ENCODE results near the gene CDHR5. TPM values are rescaled to one million over a fixed set of nuclear protein-coding genes. Genes with fewer than 3 reads are reported as not detected.
A peak's percentile ranks its signal among the peaks of the same experiment; 100 is the strongest.

CDHR5 gene
- total RNA-seq, 2 donors from 2014 or later, result 0.13 to 0.27 TPM

DNA sequence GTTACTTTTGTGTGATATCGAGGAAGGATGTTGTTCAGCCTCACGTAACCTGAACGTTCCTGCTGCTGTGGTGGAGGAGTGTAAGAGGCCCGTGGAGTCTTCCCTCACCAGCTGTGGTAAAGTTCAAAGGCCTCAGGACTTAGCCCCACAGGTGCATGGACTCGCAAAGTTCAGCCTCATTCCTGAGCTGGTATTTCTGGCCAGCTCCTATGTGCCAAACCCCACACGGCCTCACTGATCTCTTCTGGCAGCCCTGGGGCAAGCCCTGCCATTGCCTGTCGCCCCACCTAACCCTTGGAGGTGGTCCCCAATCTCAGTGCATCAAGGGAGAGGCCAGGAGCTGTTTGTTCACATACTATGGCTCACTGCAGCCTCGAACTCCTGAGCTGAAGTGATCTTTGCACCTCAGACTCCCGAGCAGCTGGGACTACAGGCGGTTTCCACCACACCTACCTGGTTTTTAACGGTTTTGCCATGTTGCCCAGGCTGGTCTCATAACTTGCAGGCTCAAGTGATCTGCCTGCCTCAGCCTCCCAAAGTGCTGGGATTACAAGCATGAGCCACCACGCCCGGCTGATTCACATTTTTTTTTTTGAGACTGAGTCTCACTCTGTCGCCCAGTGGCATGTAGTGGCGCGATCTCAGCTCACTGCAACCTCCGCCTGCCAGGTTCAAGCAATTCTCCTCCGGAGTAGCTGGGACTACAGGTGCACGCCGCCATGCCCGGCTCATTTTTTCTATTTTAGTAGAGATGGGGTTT is 46.3 kb downstream of the CDHR5 start:
- no peak for DNase-seq
- no peak overlapping the region for H3K27ac ChIP-seq (ENCODE audit: low read depth, low read length)
- peaks cover 15% of the 10 kb centered on the region for H3K36me3 Mint-ChIP-seq (ENCODE audit: low read depth)
- H3K27ac Mint-ChIP-seq, result peak overlapping the region; percentile 17
- no peak overlapping the region for H3K9ac ChIP-seq (ENCODE audit: extremely low read depth, low read length, poor library complexity, severe bottlenecking)
- WGBS, 2 experiments (ENCODE audit: insufficient coverage in 1 of 2, insufficient read length in 1 of 2), result 92 to 97% methylated on average over 16 to 21 of the region's 21 CpGs
- peaks cover 26% of the 10 kb centered on the region for H3K4me1 ChIP-seq (ENCODE audit: control insufficient read depth, insufficient read depth, low read length)
- H3K36me3 ChIP-seq (ENCODE audit: control insufficient read depth, insufficient read depth, low read length), result peaks cover 19% of the 10 kb centered on the region
- H3K27me3 Mint-ChIP-seq (ENCODE audit: insufficient read depth), result peaks cover 14% of the 10 kb centered on the region
- H3K4me3 ChIP-seq (ENCODE audit: low read length), result peak overlapping the region; percentile 95
- no peaks in the 10 kb centered on the region for H3K9me3 Mint-ChIP-seq
- peaks cover 13% of the 10 kb centered on the region for H3K27me3 ChIP-seq (ENCODE audit: control insufficient read depth, insufficient read depth, low read length, poor library complexity, severe bottlenecking)
- H3K9me3 ChIP-seq (ENCODE audit: control insufficient read depth, low read length), result no peaks in the 10 kb centered on the region
- peak overlapping the region; percentile 79 for H3K4me3 Mint-ChIP-seq
- TF ChIP-seq, protein P1, sequence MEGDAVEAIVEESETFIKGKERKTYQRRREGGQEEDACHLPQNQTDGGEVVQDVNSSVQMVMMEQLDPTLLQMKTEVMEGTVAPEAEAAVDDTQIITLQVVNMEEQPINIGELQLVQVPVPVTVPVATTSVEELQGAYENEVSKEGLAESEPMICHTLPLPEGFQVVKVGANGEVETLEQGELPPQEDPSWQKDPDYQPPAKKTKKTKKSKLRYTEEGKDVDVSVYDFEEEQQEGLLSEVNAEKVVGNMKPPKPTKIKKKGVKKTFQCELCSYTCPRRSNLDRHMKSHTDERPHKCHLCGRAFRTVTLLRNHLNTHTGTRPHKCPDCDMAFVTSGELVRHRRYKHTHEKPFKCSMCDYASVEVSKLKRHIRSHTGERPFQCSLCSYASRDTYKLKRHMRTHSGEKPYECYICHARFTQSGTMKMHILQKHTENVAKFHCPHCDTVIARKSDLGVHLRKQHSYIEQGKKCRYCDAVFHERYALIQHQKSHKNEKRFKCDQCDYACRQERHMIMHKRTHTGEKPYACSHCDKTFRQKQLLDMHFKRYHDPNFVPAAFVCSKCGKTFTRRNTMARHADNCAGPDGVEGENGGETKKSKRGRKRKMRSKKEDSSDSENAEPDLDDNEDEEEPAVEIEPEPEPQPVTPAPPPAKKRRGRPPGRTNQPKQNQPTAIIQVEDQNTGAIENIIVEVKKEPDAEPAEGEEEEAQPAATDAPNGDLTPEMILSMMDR (conservative IDR thresholded peaks at IDR 0.05), result no peak
- peaks cover 34% of the 10 kb centered on the region for H3K4me1 Mint-ChIP-seq

DNA sequence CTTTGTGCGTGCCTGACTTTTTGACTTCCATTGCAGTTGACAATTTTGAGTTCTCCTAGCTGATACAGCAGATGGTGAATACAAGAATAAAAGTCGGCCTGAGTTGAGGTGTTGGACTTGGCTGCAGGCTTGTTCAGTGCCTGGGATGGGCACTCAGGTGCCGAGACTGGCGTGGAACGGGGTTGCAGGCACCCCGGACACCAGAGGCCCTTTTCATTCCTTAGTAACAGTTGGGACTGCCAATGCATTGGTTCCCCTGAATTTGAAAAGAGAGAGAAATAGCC is 47.2 kb downstream of the CDHR5 start:
- H3K36me3 ChIP-seq (ENCODE audit: control insufficient read depth, insufficient read depth, low read length), result peaks cover 14% of the 10 kb centered on the region
- peaks cover 15% of the 10 kb centered on the region for H3K36me3 Mint-ChIP-seq (ENCODE audit: low read depth)
- peak overlapping the region; percentile 89 for H3K27ac Mint-ChIP-seq
- H3K9ac ChIP-seq (ENCODE audit: extremely low read depth, low read length, poor library complexity, severe bottlenecking), result peak overlapping the region; percentile 85
- no peak overlapping the region for H3K27ac ChIP-seq (ENCODE audit: low read depth, low read length)
- DNase-seq, result no peak
- peak overlapping the region; percentile 95 for H3K4me3 ChIP-seq (ENCODE audit: low read length)
- H3K27me3 Mint-ChIP-seq (ENCODE audit: insufficient read depth), result peaks cover 22% of the 10 kb centered on the region
- peaks cover 26% of the 10 kb centered on the region for H3K4me1 ChIP-seq (ENCODE audit: control insufficient read depth, insufficient read depth, low read length)
- no peaks in the 10 kb centered on the region for H3K9me3 Mint-ChIP-seq
- WGBS, 2 experiments (ENCODE audit: insufficient coverage in 1 of 2, insufficient read length in 1 of 2), result 84 to 89% methylated on average over 5 to 6 of the region's 6 CpGs
- peaks cover 34% of the 10 kb centered on the region for H3K4me1 Mint-ChIP-seq
- H3K9me3 ChIP-seq (ENCODE audit: control insufficient read depth, low read length), result no peaks in the 10 kb centered on the region
- TF ChIP-seq, protein P1 (conservative IDR thresholded peaks at IDR 0.05), result no peak
- H3K4me3 Mint-ChIP-seq, result peak overlapping the region; percentile 79
- H3K27me3 ChIP-seq (ENCODE audit: control insufficient read depth, insufficient read depth, low read length, poor library complexity, severe bottlenecking), result peaks cover 13% of the 10 kb centered on the region

DNA sequence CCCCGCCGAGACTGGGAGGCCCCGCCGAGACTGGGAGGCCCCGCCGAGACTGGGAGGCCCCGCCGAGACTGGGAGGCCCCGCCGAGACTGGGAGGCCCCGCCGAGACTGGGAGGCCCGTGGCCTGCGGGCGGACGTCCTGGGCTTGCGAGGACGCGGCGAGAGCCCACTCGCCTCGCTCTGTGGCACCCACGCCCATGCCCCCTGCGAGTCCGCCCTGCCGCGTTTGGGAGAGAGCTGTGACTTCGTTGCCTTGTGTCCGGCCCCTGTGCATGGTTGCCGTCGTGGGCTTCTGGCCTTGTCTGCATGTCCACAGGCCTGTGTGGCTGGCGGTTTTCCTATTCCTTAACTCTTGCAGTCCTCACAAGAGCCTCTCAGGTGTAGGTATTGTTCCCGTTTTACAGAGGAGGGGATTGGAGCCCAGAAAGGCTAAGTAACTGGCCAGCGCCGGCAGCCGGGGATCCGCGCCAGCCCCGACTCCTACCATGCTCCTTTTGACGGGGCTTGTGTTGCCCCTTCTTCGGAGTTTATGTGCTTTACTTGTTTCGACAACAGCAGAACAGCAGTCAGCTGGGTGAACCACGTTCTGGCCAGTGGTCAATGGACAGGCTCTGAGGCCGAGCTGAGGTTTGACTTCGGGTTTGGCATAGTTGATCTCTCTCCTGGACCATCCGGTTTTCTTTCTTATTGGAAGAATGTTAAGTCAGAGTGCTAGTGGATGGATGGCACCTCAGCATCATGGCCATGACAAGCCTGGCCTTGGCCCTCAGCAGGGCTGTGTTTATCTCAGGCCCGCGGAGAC is 47.7 kb downstream of the CDHR5 start:
- H3K9ac ChIP-seq (ENCODE audit: extremely low read depth, low read length, poor library complexity, severe bottlenecking), result peak overlapping the region; percentile 85
- peaks cover 22% of the 10 kb centered on the region for H3K27me3 Mint-ChIP-seq (ENCODE audit: insufficient read depth)
- 11 to 12% methylated on average over 30 to 42 of the region's 48 CpGs for WGBS, 2 experiments (ENCODE audit: insufficient coverage in 1 of 2, insufficient read length in 1 of 2)
- peaks cover 13% of the 10 kb centered on the region for H3K27me3 ChIP-seq (ENCODE audit: control insufficient read depth, insufficient read depth, low read length, poor library complexity, severe bottlenecking)
- H3K4me3 ChIP-seq (ENCODE audit: low read length), result peak overlapping the region; percentile 95
- peaks cover 34% of the 10 kb centered on the region for H3K4me1 Mint-ChIP-seq
- H3K27ac Mint-ChIP-seq, result peak overlapping the region; percentile 89
- no peaks in the 10 kb centered on the region for H3K9me3 ChIP-seq (ENCODE audit: control insufficient read depth, low read length)
- no peak for DNase-seq
- H3K4me1 ChIP-seq (ENCODE audit: control insufficient read depth, insufficient read depth, low read length), result peaks cover 26% of the 10 kb centered on the region
- H3K27ac ChIP-seq (ENCODE audit: low read depth, low read length), result no peak overlapping the region
- peaks cover 10% of the 10 kb centered on the region for H3K36me3 ChIP-seq (ENCODE audit: control insufficient read depth, insufficient read depth, low read length)
- TF ChIP-seq, protein P1 (conservative IDR thresholded peaks at IDR 0.05), result no peak
- H3K4me3 Mint-ChIP-seq, result peak overlapping the region; percentile 79
- peaks cover 11% of the 10 kb centered on the region for H3K36me3 Mint-ChIP-seq (ENCODE audit: low read depth)
- H3K9me3 Mint-ChIP-seq, result no peaks in the 10 kb centered on the region

All from endodermal cell (in vitro differentiated cells).